ENCODE data around the gene DCTN1.

DNA sequence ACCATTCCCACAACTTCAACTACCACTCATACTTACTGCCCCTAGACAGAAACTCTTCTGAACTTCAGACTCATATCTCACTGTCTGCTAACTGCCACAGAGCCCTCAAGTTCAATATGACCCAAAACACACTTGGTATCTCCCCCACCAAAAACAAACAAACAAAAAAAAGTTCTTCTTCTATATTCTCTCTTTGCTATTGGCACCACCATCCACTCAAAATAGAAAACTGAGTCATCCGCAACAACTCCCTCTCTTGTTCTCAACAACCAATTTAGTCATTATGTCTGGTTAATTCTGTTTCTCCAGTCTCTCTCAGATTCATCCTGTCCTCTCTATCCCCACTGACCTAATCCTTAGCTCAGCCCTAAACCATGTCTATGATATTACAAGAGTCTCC is 7.2 kb upstream of the DCTN1 start:
- TF ChIP-seq POLR2A (IDR thresholded peaks at IDR 0.05; ENCODE audit: low read depth, low read length) (no peak), TAF1 (IDR thresholded peaks at IDR 0.05; ENCODE audit: low read depth, low read length) (no peak), POLR2AphosphoS5 (IDR thresholded peaks at IDR 0.05; ENCODE audit: low read depth, low read length) (no peak), POU2F2 (IDR thresholded peaks at IDR 0.05; ENCODE audit: low read depth, low read length) (no peak), SPI1 (IDR thresholded peaks at IDR 0.05; ENCODE audit: low read depth, low read length) (no peak)
